HG02973 (cell line): ENCODE data around the gene KCTD2.
"Not testable (repeated sequence)": the region's sequence is repeated elsewhere in the genome, so short reads cannot be mapped to it uniquely, and the experiment has no call there.

ENCODE experiments used
- ATAC-seq: cut with Tn5 transposase; IDR thresholded peaks from one replicate; pipeline ENCODE4 v1.9.1; 2021; ENCODE audit warnings: moderate library complexity; ENCODE audit not compliant: unreplicated experiment

KCTD2 gene

GRCh38 chr17:75019710-75020109 lies 27.3 kb upstream of the KCTD2 start:
- ATAC-seq = no peak

DNA sequence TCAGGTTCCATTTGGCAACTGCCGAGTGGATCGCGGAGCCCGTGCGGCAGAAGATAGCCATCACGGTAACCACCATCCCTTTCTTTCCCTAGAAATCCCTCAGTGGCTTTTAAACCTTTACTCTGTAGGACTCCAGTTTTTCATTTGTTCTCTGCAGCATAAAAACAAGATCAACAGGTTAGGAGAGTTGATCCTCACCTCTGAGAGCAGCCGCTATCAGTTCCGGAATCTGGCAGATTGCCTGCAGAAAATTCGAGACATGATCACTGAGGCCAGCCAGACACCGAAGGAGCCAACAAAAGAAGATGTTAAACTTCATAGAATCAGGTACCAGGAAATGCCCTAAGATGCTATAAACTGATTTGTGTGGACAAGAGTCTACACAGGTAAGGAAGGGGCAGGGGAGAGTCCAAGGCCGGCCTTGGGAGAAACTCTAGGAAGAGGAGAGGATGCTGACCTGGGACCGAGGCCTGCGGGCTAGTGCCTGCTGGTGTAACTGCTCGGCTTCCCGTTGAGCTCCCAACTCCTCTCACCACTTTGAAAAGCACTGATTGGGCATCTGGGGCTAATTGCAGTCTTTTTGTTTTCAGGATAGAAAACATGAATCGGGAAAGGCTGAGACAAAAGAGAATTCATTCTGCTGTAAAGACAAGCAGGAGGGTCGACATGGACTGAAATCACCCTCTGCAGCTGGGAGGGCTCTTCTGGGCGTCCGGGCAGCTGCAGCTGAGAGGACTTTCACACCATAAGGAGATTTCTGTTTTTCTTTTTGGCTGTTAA lies 26.5 kb upstream of the KCTD2 start:
- ATAC-seq = no peak

DNA sequence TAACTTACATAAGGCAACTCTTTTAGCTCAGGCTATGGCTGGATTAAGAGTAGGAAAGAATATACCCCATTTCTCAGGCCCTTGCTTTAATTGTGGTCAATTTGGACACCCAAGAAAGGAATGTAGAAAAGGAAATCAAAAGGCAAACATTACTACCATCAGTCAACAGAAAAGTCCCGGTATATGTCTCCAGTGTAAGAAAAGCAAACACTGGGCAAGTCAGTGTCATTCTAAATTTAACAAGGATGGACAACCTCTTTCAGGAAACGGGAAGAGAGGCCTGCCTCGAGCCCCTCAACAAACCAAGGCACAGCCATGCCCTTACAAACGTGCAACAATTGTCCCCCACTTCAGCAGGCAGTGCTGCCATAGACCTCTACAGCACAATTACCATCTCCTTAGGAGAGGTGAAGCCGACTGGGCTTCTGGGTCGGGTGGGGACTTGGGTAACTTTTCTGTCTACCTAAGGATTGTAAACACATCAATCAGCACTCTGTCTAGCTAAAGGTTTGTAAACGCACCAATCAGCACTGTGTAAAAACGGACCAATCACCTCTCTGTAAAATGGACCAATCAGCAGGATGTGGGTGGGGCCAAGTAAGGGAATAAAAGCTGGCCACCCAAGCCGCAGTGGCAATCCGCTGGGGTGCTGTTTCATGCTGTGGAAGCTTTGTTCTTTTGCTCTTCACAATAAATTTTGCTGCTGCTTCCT lies 22.2 kb upstream of the KCTD2 start:
- ATAC-seq = no peak

DNA sequence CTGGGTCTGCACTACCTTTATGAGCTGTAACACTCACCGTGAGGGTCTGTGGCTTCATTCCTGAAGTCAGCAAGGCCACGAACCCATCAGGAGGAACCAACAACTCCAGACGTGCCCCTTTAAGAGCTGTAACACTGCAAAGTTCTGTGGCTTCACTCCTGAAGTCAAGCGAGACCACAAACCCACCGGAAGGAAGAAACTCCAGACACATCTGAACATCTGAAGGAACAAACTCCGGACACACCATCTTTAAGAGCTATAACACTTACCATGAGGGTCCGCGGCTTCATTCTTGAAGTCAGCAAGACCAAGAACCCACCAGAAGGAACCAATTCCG lies 21.7 kb upstream of the KCTD2 start:
- not testable (repeated sequence) for ATAC-seq

DNA sequence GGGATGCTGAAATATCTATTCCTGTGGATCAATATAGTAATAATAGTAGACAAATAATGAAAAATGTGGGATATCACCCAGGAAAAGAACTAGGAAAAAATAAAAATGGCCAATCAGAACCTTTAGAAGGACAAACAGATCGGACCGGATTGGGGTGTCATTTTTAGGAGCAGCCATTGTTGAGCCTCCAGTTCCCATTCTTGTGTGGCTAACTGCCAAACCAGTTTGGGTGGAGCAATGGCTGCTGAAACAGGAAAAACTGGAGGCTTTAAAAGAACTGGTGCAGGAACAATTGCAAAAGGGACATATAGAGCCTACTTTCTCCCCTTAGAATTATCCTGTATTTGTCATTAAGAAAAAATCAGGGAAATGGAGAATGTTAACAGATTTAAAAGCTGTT lies 20.4 kb upstream of the KCTD2 start:
- ATAC-seq = not testable (repeated sequence)

GRCh38 chr17:75030161-75030560 lies 16.9 kb upstream of the KCTD2 start:
- no peak for ATAC-seq

- no peak for ATAC-seq
These were observed 14.9 kb upstream of the KCTD2 start for GRCh38 chr17:75031972-75032719.

- no peak for ATAC-seq
These were observed 14.2 kb upstream of the KCTD2 start for GRCh38 chr17:75032720-75033280.

DNA sequence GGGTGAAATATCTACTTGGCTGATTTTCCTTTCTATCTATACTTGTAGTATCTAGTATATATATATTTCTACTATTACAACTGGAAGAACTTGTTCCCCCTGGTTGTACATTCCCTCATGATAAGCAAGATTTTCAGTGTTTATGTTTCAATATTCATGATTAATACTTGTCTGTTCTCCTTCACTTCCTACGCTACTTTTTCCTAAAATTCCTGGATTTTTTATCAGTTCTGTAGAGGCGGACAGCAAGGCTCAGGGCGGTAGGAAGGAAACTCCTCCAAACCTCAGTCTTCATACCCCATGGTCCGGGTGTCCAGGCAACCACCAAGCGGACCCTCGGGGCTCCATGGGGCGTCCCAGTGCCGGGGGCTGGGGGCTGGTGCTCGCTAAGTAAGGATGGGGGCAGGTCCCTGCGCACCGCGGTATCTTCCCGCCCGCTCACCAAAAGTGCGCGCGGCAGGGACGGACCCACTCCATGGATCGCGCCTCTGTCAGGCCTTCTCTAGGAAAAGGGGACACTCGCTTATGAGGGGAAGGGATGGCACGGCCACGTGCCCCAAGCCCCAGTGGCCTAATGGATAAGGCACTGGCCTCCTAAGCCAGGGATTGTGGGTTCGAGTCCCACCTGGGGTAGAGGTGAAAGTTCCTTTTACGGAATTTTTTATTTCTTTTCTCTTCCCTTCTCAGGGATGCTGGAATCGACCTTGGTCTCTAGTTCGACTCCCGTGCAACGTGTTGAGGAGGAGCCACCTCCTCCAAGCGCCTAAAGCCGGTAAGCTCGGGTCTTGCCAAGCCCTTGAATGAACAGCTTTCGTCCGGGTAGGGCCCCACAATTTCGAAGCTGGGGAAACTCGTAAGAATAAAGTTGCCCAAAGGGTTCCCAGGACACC lies 13.4 kb upstream of the KCTD2 start:
- ATAC-seq = peak; percentile 41

DNA sequence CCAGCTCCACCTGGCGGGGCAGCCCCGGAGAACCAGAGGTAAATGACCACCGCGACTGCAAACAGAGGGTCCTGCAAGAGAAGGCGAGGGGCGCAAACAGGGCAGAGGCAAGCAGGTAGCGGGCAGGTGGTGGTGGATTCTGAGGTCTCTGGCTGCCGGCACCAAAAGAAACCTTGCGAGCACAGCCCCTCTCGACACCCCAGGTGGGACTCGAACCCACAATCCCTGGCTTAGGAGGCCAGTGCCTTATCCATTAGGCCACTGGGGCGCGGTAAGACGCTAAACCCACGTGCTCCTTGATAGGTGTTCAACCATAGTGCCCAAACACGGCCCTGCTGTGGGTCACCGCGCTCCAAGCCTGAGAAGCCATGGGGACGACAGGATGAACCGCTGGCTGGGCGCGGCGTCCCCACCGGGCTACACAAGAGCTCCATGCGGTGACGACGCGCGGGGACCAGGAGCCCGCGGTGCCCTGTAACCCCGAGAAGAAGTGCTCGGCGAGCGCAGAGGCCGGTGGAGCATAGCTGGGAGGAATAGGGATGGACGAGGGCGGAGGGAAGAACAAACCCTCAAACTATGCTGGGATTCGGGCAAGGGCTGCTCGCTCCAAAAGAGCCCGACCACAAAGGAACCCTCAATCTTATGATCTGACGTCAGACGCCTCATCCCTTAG lies 12.7 kb upstream of the KCTD2 start:
- peak; percentile 54 for ATAC-seq

DNA sequence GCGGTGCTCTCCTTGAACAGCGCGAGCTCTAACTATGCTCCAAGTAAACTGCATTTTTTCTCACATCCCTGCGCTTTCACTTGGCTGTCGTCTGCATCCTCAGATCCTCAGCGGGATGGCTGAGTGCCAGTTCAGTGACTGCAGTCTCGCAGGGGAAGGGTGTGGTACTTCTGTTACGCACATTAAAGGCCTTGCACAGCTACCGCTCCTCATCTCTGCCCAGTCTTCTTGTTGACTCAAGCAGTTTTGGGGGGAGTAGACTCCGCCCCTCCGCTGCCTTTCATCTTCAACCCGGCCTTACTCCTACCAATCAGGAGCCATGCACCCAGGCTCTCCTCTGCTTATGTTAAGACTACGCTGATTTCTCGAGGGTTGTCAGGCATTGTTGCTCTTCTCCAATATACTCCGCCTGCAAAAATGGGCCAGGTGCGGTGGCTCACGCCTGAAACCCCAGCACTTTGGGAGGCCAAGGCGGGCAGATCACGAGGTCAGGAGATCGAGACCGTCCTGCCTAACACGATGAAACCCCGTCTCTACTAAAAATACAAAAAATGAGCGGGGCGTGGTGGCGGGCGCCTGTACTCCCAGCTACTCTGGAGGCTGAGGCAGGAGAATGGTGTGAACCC lies 10.3 kb upstream of the KCTD2 start:
- no peak for ATAC-seq

GRCh38 chr17:75039238-75039637 lies 7.8 kb upstream of the KCTD2 start:
- no peak for ATAC-seq

GRCh38 chr17:75041656-75042280 lies 5.3 kb upstream of the KCTD2 start:
- no peak for ATAC-seq

- ATAC-seq = not testable (repeated sequence)
These were observed 3.2 kb upstream of the KCTD2 start for GRCh38 chr17:75043789-75044188.

DNA sequence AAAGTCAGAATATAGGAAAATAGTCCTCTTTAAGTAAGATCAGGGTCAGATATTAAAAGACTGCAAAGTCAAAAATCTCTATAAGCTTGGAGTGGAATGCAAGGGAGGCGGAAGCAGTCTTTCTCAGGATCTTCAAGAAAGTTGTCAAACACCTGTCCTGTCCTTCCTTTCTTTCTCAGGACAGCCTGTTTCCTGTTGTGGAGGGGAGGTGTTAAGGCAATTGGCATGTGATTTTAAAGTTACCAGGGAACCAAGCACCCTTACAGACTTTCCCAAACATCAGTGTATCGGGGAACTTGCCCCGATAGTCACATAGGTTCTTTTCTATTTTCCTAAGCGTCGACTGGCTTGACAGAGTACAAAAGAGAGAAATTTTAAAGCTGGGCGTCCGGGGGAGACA lies 2.3 kb upstream of the KCTD2 start:
- ATAC-seq = no peak

- ATAC-seq = not testable (repeated sequence)
These were observed 1.0 kb upstream of the KCTD2 start for GRCh38 chr17:75045946-75046406.

GRCh38 chr17:75047398-75048098 lies 523 bp downstream of the KCTD2 start:
- ATAC-seq = peak; percentile 13

GRCh38 chr17:75048249-75048878 lies 1.3 kb downstream of the KCTD2 start:
- no peak for ATAC-seq
